Heart left ventricle (tissue), 16 donors: ENCODE data around the gene PRKN. TPM values are rescaled to one million over a fixed set of nuclear protein-coding genes. Genes with fewer than 3 reads are reported as not detected.
A peak's percentile ranks its signal among the peaks of the same experiment; 100 is the strongest.

Experiments
- ATAC-seq, 4 donors: fragments of 200-7000 bp; cut with Tn5 transposase; one replicate each; pipeline ENCODE4 v1.9.1; 2020 to 2022; ENCODE audit warnings: moderate library complexity in 4 of 4, mild to moderate bottlenecking in 3 of 4, moderate number of reproducible peaks in 1 of 4
- DNase-seq, 5 donors: peaks; one replicate each; pipeline ENCODE4 v3.0.0-alpha.2; 2020
- H3K27ac ChIP-seq, 12 donors: fragments of 200-600 bp; sonication (generic) in 4 of 12; one replicate each; pipeline versions ENCODE4 v1.5.0 to v1.8.0; 2016 to 2022; ENCODE audit warnings: mild to moderate bottlenecking in 2 of 12
- H3K27me3 ChIP-seq, 9 donors: fragments of 200-600 bp; sonication (generic) in 2 of 9; one replicate each; pipeline versions ENCODE4 v1.5.1 to v1.8.0; 2016 to 2022; ENCODE audit warnings: mild to moderate bottlenecking in 3 of 9
- H3K36me3 ChIP-seq, 9 donors: fragments of 200-600 bp; sonication (generic) in 2 of 9; one replicate each; pipeline versions ENCODE4 v1.5.0 to v1.8.0; 2018 to 2022; ENCODE audit warnings: mild to moderate bottlenecking in 2 of 9
- H3K4me1 ChIP-seq, 12 donors: fragments of 200-600 bp; sonication (generic) in 4 of 12; one replicate each; pipeline versions ENCODE4 v1.5.0 to v1.8.0; 2016 to 2022; ENCODE audit warnings: mild to moderate bottlenecking in 3 of 12
- H3K4me3 ChIP-seq, 12 donors: fragments of 200-600 bp; sonication (generic) in 4 of 12; one replicate each; pipeline versions ENCODE4 v1.5.0 to v1.8.0; 2017 to 2022; ENCODE audit warnings: mild to moderate bottlenecking in 9 of 12, moderate library complexity in 4 of 12
- H3K9me3 ChIP-seq, 12 donors: fragments of 200-600 bp; sonication (generic) in 4 of 12; one replicate each; pipeline versions ENCODE4 v1.5.0 to v1.8.0; 2016 to 2022; ENCODE audit warnings: mild to moderate bottlenecking in 1 of 12
- CTCF ChIP-seq, 12 donors: fragments of 200-600 bp; sonication (generic) in 4 of 12; IDR thresholded peaks; one replicate each; pipeline versions ENCODE4 v1.5.0 to v1.8.0; 2018 to 2022; ENCODE audit warnings: antibody characterized with exemption in 12 of 12, mild to moderate bottlenecking in 5 of 12
- POLR2A ChIP-seq, 2 donors: fragments of 450-650 bp; IDR thresholded peaks; one replicate each; pipeline ENCODE4 v1.6.1; 2017; ENCODE audit warnings: antibody characterized with exemption in 2 of 2, mild to moderate bottlenecking in 2 of 2, moderate library complexity in 2 of 2
- WGBS, 4 donors: extraction: QIAGEN DNeasy Blood & Tissue Kit in 2 of 4; methylation state at CpG; one replicate each; pipeline versions ENCODE4 v1.1.5 to v1.1.7; 2013 to 2018; 5-methylcytosine and 5-hydroxymethylcytosine counted together
- intact Hi-C, 10 donors: fragments of 100-400 bp; cut with DNase I; formaldehyde crosslinking; loops; one replicate each; pipeline versions ENCODE4 v1.11.1 to v1.14.2; 2022
- polyA plus RNA-seq, 2 donors: library from polyadenylated mRNA; stranded (reverse); fragments of 200-250 nt; gene quantifications; one replicate each; pipeline ENCODE4 v1.2.3, GENCODE V29; 2013
- total RNA-seq, 9 donors: library from RNA; depleted of rRNA in 2 of 9; stranded (reverse); fragments of >200 nt in 2 of 9; fragmentation: NEBNext Ultra II Directional in 3 of 9; extraction: Animal tissue kit (Norgen Biotek cat#: 25700) in 3 of 9; gene quantifications; one replicate each; pipeline versions ENCODE4 v1.1.0 to v1.2.4, GENCODE V29; 2016 to 2023
- donor health status: ischemic (EF 13 %, LVEDD 7.1; RV severe dilation, severe dysfunction).
- donor health status: healthy with polysubstance abuse.
- donor health status: DM: no; HTN: yes; CAD: no.
- donor health status: DM: no; HTN: no; CAD: no.
- donor health status: ischemic (EF 25% LVEDD 6.9; RV normal size, moderate dysfunction).
- donor health status: ischemic (EF 25% LVEDD 5.7; RV mildly dilated, moderate dysfunction).
- donor health status: healthy.
- donor health status: DM: yes; HTN: yes; CAD: no.
- donor health status: ischemic (EF 35%, LVEDD 5.7; RV mildly dilated, moderate dysfunction).
- donor health status: nonischemic (EF 11% LVEDD 7.7; RV severe dilation, severe dysfunction).
- donor health status: DM: yes; HTN: yes; CAD: no.
- donor health status: PGD.
- donor health status: ischemic (EF 29% LVEDD 5.4; RV normal size, mild dysfunction).
- donor health status: nonischemic (EF 23%, LVEDD 6.1; RV moderate dilation, normal function).

The PRKN gene
- total and polyA plus RNA-seq, 11 donors, result 3.4 to 32.5 (median 21.2) TPM

- no peak for ATAC-seq
- Histone ChIP-seq H3K27me3 (no peaks in the 10 kb centered on the region), H3K4me3 (no peak overlapping the region), H3K36me3 (no peaks in the 10 kb centered on the region), H3K27ac (no peak overlapping the region), H3K4me1 (no peaks in the 10 kb centered on the region), H3K9me3 (no peaks in the 10 kb centered on the region)
- intact Hi-C loops, result no loop called here
- 87 to 91% (median 90%) methylated on average over 15 of the region's 15 CpGs for WGBS, 4 donors
- DNase-seq, result no peak
- TF ChIP-seq CTCF (IDR thresholded peaks at IDR 0.05) (peak in 8 of 12 donors; percentile 17 to 49 (median 33)), POLR2A (IDR thresholded peaks at IDR 0.05) (no peak)
Measured at GRCh38 chr6:161836643-161837448, 890.7 kb downstream of the PRKN start.

- Histone ChIP-seq H3K27me3 (no peaks in the 10 kb centered on the region), H3K4me1 (no peaks in the 10 kb centered on the region), H3K4me3 (no peak overlapping the region), H3K27ac (no peak overlapping the region), H3K36me3 (no peaks in the 10 kb centered on the region), H3K9me3 (no peaks in the 10 kb centered on the region)
- 49 to 70% (median 62%) methylated on average over 19 of the region's 19 CpGs for WGBS, 4 donors
- ATAC-seq (no peak), DNase-seq (no peak)
- intact Hi-C loops, result no loop called here
- peak in 2 of 12 donors; percentile 13 for TF ChIP-seq CTCF (IDR thresholded peaks at IDR 0.05)
- TF ChIP-seq POLR2A (IDR thresholded peaks at IDR 0.05), result no peak
Measured at GRCh38 chr6:161835500-161836215, 891.9 kb downstream of the PRKN start.

- DNase-seq (no peak), ATAC-seq (no peak)
Measured at GRCh38 chr6:161834426-161834825, 893.1 kb downstream of the PRKN start.

More at GRCh38 chr6:161834426-161834825, 893.1 kb downstream of the PRKN start:
- no peaks in the 10 kb centered on the region for H3K27me3 ChIP-seq
- intact Hi-C loops, result no loop called here
- H3K36me3 ChIP-seq, result no peaks in the 10 kb centered on the region
- no peak overlapping the region for H3K4me3 ChIP-seq
- TF ChIP-seq CTCF (IDR thresholded peaks at IDR 0.05) (no peak), POLR2A (IDR thresholded peaks at IDR 0.05) (no peak)
- no peak overlapping the region for H3K27ac ChIP-seq
- no peaks in the 10 kb centered on the region for H3K9me3 ChIP-seq
- WGBS, 4 donors, result 93 to 96% (median 95%) methylated on average over 6 of the region's 6 CpGs
- no peaks in the 10 kb centered on the region for H3K4me1 ChIP-seq
